A549 (cell line): ENCODE data around the gene DCUN1D1.

Experiments
- CTCF ChIP-seq: fragments of >200 bp; sonication (Bioruptor Twin); formaldehyde crosslinking; IDR thresholded peaks from 3 replicates; pipeline ENCODE4 v1.5.1; 2016
- FOSL2 ChIP-seq, 2 experiments: fragments of 450-650 bp in 1 of 2; fragments of >200 bp in 1 of 2; sonication (Bioruptor Twin) in 1 of 2; formaldehyde crosslinking; IDR thresholded peaks; 2 replicates each; pipeline versions ENCODE4 v1.5.0 to v1.6.1; 2016 to 2020; ENCODE audit warnings: mild to moderate bottlenecking in 1 of 2, moderate library complexity in 1 of 2
- HDAC2 ChIP-seq: fragments of 200-600 bp; sonication (generic); IDR thresholded peaks from 2 replicates; pipeline ENCODE4 v1.6.1; 2016
- HES2 ChIP-seq: fragments of >200 bp; sonication (Bioruptor Twin); formaldehyde crosslinking; IDR thresholded peaks from 2 replicates; pipeline ENCODE4 v1.6.1; 2016
- MYC ChIP-seq: IDR thresholded peaks from 2 replicates; pipeline ENCODE4 v1.6.1; 2012; ENCODE audit warnings: mild to moderate bottlenecking, inconsistent platforms, low read length, improper control_type of control experiment, borderline replicate concordance
- POLR2A ChIP-seq: IDR thresholded peaks from 2 replicates; pipeline ENCODE4 v1.6.1; 2012; ENCODE audit warnings: mild to moderate bottlenecking, low read length
- RFX5 ChIP-seq: fragments of 450-650 bp; IDR thresholded peaks from 2 replicates; pipeline ENCODE4 v1.7.1; 2014; ENCODE audit warnings: antibody characterized with exemption, mild to moderate bottlenecking, moderate library complexity
- TF ChIP-seq, protein P1 (sequence below): fragments of 200-600 bp; sonication (generic); IDR thresholded peaks from 2 replicates; pipeline ENCODE4 v1.6.1; 2016; ENCODE audit warnings: antibody characterized with exemption, mild to moderate bottlenecking, moderate library complexity

- TF ChIP-seq HES2: no peak
- no peak for TF ChIP-seq POLR2A
- TF ChIP-seq CTCF: no peak
- TF ChIP-seq HDAC2: no peak
- TF ChIP-seq, protein P1, sequence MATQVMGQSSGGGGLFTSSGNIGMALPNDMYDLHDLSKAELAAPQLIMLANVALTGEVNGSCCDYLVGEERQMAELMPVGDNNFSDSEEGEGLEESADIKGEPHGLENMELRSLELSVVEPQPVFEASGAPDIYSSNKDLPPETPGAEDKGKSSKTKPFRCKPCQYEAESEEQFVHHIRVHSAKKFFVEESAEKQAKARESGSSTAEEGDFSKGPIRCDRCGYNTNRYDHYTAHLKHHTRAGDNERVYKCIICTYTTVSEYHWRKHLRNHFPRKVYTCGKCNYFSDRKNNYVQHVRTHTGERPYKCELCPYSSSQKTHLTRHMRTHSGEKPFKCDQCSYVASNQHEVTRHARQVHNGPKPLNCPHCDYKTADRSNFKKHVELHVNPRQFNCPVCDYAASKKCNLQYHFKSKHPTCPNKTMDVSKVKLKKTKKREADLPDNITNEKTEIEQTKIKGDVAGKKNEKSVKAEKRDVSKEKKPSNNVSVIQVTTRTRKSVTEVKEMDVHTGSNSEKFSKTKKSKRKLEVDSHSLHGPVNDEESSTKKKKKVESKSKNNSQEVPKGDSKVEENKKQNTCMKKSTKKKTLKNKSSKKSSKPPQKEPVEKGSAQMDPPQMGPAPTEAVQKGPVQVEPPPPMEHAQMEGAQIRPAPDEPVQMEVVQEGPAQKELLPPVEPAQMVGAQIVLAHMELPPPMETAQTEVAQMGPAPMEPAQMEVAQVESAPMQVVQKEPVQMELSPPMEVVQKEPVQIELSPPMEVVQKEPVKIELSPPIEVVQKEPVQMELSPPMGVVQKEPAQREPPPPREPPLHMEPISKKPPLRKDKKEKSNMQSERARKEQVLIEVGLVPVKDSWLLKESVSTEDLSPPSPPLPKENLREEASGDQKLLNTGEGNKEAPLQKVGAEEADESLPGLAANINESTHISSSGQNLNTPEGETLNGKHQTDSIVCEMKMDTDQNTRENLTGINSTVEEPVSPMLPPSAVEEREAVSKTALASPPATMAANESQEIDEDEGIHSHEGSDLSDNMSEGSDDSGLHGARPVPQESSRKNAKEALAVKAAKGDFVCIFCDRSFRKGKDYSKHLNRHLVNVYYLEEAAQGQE: no peak
- TF ChIP-seq FOSL2 (IDR thresholded peaks at IDR 0.05): no peak
- no peak for TF ChIP-seq FOSL2 (CRISPR knock-in tag; IDR thresholded peaks at IDR 0.05)
- no peak for TF ChIP-seq MYC
- TF ChIP-seq RFX5: no peak
Observed at GRCh38 chr3:182971637-182972036, 8.7 kb downstream of the DCUN1D1 start.
